B cell (primary cell): Measurements from ENCODE around the gene PITX2.

Experiments used
- CTCF ChIP-seq: fragments of 200-600 bp; IDR thresholded peaks from one replicate; pipeline ENCODE4 v1.8.0; 2022; ENCODE audit warnings: antibody characterized with exemption, mild to moderate bottlenecking
- EZH2 ChIP-seq: IDR thresholded peaks from 2 replicates; pipeline ENCODE4 v1.6.1; 2012; ENCODE audit warnings: borderline replicate concordance, low read depth, mild to moderate bottlenecking, moderate library complexity, low read length; ENCODE audit not compliant: insufficient read depth, poor library complexity, severe bottlenecking

DNA sequence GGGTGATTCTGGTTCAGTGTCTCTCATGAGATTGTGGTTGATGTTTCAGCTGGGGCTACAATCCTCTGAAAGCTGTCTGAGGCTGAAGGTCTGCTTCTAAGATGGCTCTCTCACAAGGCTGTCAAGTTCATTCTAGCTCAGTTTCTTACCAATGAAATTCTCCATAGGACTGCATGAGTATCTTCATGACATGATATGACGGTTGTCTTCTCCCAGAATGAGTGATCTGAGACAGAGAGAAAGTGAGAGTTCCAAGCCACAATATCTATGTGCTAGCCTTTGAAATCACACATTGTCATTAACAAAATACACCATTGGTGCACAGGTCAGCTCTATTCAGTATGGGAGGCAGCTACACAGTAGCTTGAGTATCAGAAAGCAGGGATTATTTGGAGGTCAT is 27.3 kb downstream of the PITX2 start:
- TF ChIP-seq CTCF (no peak), EZH2 (no peak)
